Activated naive CD4-positive, alpha-beta T cell treated with anti-CD3 and anti-CD28 coated beads, Interleukin-2, amount 10 ng/mL, durations not matched to agents 7 days and 5 days (primary cell): ENCODE data around the gene PGA5.
A peak's percentile ranks its signal among the peaks of the same experiment; 100 is the strongest.
"Not testable (repeated sequence)": the region's sequence is repeated elsewhere in the genome, so short reads cannot be mapped to it uniquely, and the experiment has no call there.

Experiments used
- CTCF ChIA-PET: fragments of 350-600 bp; sonication (Branson Sonifier 250); formaldehyde crosslinking; loops from one replicate; lab custom pipeline; 2021; ENCODE audit warnings: antibody characterized with exemption; lab: Charles Lee
- DNase-seq: peaks from one replicate; pipeline ENCODE4 v3.0.0-alpha.2; 2020
- H3K27ac Mint-ChIP-seq: one replicate; pipeline ENCODE4 v1.8.0; 2021; ENCODE audit warnings: mild to moderate bottlenecking, moderate library complexity, mixed read lengths
- H3K27me3 Mint-ChIP-seq: one replicate; pipeline ENCODE4 v1.8.0; 2021; ENCODE audit warnings: mild to moderate bottlenecking, mixed read lengths
- H3K36me3 Mint-ChIP-seq: one replicate; pipeline ENCODE4 v1.8.0; 2021; ENCODE audit warnings: mixed read lengths
- H3K4me1 Mint-ChIP-seq: one replicate; pipeline ENCODE4 v1.8.0; 2021; ENCODE audit warnings: mixed read lengths
- H3K4me3 Mint-ChIP-seq: one replicate; pipeline ENCODE4 v1.8.0; 2021; ENCODE audit warnings: mild to moderate bottlenecking, moderate library complexity, mixed read lengths
- H3K9me3 Mint-ChIP-seq: one replicate; pipeline ENCODE4 v1.8.0; 2021; ENCODE audit warnings: mixed read lengths

The PGA5 gene

GRCh38 chr11:61245284-61245964, 4.4 kb downstream of the PGA5 start:
- DNase-seq, H3K4me1 Mint-ChIP-seq, H3K27ac Mint-ChIP-seq, H3K36me3 Mint-ChIP-seq, H3K9me3 Mint-ChIP-seq, H3K4me3 Mint-ChIP-seq, CTCF ChIA-PET: not testable (repeated sequence)
- H3K27me3 Mint-ChIP-seq: peaks cover 13% of the 10 kb centered on the region

- H3K27me3 Mint-ChIP-seq: peaks cover 16% of the 10 kb centered on the region
- CTCF ChIA-PET, H3K4me1 Mint-ChIP-seq, DNase-seq, H3K9me3 Mint-ChIP-seq, H3K4me3 Mint-ChIP-seq, H3K27ac Mint-ChIP-seq, H3K36me3 Mint-ChIP-seq: not testable (repeated sequence)
Measured at GRCh38 chr11:61248071-61248470, 7.1 kb downstream of the PGA5 start.

GRCh38 chr11:61249201-61249600, 8.2 kb downstream of the PGA5 start:
- H3K27me3 Mint-ChIP-seq: peaks cover 16% of the 10 kb centered on the region
- H3K27ac Mint-ChIP-seq, CTCF ChIA-PET, H3K4me1 Mint-ChIP-seq, DNase-seq, H3K4me3 Mint-ChIP-seq, H3K36me3 Mint-ChIP-seq, H3K9me3 Mint-ChIP-seq: not testable (repeated sequence)

- not testable (repeated sequence) for H3K4me1 Mint-ChIP-seq, H3K36me3 Mint-ChIP-seq, H3K4me3 Mint-ChIP-seq, H3K27ac Mint-ChIP-seq, H3K9me3 Mint-ChIP-seq, DNase-seq
- CTCF ChIA-PET: interaction anchor here (0.7 to 5.3 kb wide), 5 partner anchors 85 to 266 kb away, joined by 3 to 65 read pairs (median 3); no protein-coding TSS in a partner anchor
- H3K27me3 Mint-ChIP-seq: peaks cover 16% of the 10 kb centered on the region
Measured at GRCh38 chr11:61250796-61251765, 10.1 kb downstream of the PGA5 start.

- not testable (repeated sequence) for H3K9me3 Mint-ChIP-seq, H3K4me1 Mint-ChIP-seq, H3K36me3 Mint-ChIP-seq, DNase-seq, H3K4me3 Mint-ChIP-seq, H3K27ac Mint-ChIP-seq
- H3K27me3 Mint-ChIP-seq: peaks cover 16% of the 10 kb centered on the region
- CTCF ChIA-PET: interaction anchor here (0.9 to 5.3 kb wide), 3 partner anchors 42 to 183 kb away, joined by 3 to 65 read pairs (median 21); partner anchors contain the start of gene VWCE
Measured at GRCh38 chr11:61252332-61252731, 11.4 kb downstream of the PGA5 start.

GRCh38 chr11:61254403-61255025, 13.5 kb downstream of the PGA5 start:
- Mint-ChIP-seq H3K36me3 (no peaks in the 10 kb centered on the region), H3K4me1 (no peaks in the 10 kb centered on the region), H3K27ac (no peak overlapping the region), H3K27me3 (peaks cover 5% of the 10 kb centered on the region), H3K4me3 (no peak overlapping the region), H3K9me3 (no peaks in the 10 kb centered on the region)
- peak; percentile 80 for DNase-seq
- CTCF ChIA-PET: interaction anchor here (0.5 to 5.3 kb wide), 24 partner anchors 9 to 499 kb away, joined by 3 to 65 read pairs (median 3); partner anchors contain the start of genes DDB1, TKFC and VWCE

DNA sequence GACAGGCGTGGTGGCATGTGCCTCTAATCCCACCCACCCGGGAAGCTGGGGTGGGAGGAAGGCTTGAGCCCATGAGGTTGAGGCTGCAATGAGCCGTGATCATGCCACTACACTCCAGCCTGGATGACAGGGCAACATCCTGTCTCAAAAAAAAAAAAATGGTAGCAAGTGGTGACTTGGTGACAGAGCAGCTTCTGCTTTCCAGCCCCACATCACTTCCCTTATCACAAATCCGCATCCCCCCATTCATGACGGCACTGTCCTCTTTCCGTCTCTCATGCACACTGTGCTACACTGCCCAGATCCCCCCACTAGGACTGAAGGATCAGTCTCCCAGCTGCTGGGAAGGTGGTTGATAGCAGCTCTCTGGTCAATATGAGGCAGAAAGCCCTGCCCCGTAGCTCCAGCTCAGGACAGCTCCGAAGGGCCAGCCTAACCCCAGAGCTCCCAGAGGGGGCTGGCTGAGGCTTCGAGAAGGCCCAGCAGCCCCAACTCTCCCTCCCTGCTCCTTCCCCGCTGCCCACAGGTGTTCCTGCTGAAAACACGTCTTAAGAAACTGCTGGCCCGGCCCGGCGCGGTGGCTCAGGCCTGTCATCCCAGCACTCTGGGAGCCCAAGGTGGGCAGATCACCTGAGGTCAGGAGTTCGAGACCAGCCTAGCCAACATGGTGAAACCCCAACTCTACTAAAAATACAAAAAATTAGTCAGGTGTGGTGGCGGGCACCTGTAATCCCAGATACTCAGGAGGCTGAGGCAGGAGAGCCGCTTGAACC, 15.9 kb downstream of the PGA5 start:
- no peaks in the 10 kb centered on the region for H3K27me3 Mint-ChIP-seq
- CTCF ChIA-PET: interaction anchor here (1.3 to 2.6 kb wide), 2 partner anchors 36 to 37 kb away, joined by 4 to 10 read pairs; partner anchors contain the start of gene VWCE
- H3K9me3 Mint-ChIP-seq: no peaks in the 10 kb centered on the region
- no peak overlapping the region for H3K27ac Mint-ChIP-seq
- H3K4me1 Mint-ChIP-seq: no peaks in the 10 kb centered on the region
- no peaks in the 10 kb centered on the region for H3K36me3 Mint-ChIP-seq
- no peak for DNase-seq
- no peak overlapping the region for H3K4me3 Mint-ChIP-seq

- DNase-seq: no peak
- H3K27ac Mint-ChIP-seq: no peak overlapping the region
- H3K27me3 Mint-ChIP-seq: no peaks in the 10 kb centered on the region
- CTCF ChIA-PET: interaction anchor here (0.9 to 1.2 kb wide), 2 partner anchors 12 to 105 kb away, joined by 3 to 4 read pairs; no protein-coding TSS in a partner anchor
- no peaks in the 10 kb centered on the region for H3K9me3 Mint-ChIP-seq
- no peaks in the 10 kb centered on the region for H3K36me3 Mint-ChIP-seq
- H3K4me3 Mint-ChIP-seq: no peak overlapping the region
- no peaks in the 10 kb centered on the region for H3K4me1 Mint-ChIP-seq
Measured at GRCh38 chr11:61258546-61258945, 17.6 kb downstream of the PGA5 start.

GRCh38 chr11:61259363-61259762, 18.4 kb downstream of the PGA5 start:
- Mint-ChIP-seq H3K9me3 (no peaks in the 10 kb centered on the region), H3K4me3 (no peak overlapping the region), H3K27ac (no peak overlapping the region), H3K4me1 (no peaks in the 10 kb centered on the region), H3K36me3 (no peaks in the 10 kb centered on the region), H3K27me3 (no peaks in the 10 kb centered on the region)
- CTCF ChIA-PET: interaction anchor here (0.9 to 1.2 kb wide), 3 partner anchors 11 to 104 kb away, joined by 3 to 4 read pairs (median 4); no protein-coding TSS in a partner anchor
- no peak for DNase-seq

GRCh38 chr11:61264371-61264770, 23.4 kb downstream of the PGA5 start:
- no peak overlapping the region for H3K4me3 Mint-ChIP-seq
- no peaks in the 10 kb centered on the region for H3K36me3 Mint-ChIP-seq
- DNase-seq: no peak
- H3K27me3 Mint-ChIP-seq: no peaks in the 10 kb centered on the region
- no peaks in the 10 kb centered on the region for H3K4me1 Mint-ChIP-seq
- no peak overlapping the region for H3K27ac Mint-ChIP-seq
- CTCF ChIA-PET: interaction anchor here (1.2 kb wide), 1 partner anchor 10 kb away, joined by 3 read pairs; no protein-coding TSS in a partner anchor
- no peaks in the 10 kb centered on the region for H3K9me3 Mint-ChIP-seq

DNA sequence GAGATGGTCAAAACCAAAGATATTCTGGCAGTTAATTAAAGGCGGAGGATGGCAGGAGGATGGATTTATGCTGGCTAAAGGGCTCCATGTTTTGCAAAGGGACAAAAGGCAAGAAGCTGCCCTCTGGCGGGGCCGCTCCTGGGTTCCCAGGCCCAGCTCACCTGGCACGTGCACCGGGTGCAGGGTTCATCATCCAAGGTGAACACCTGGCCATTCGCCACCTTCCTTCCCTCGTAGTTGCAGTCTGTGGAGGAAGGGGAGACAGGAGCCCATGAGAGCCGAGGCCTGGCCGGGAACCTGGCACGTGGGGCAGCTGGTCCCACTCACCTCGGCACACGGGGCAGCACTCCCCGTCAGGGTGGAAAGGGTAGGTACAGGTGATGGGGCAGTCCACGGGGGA, 23.8 kb downstream of the PGA5 start:
- H3K36me3 Mint-ChIP-seq: no peaks in the 10 kb centered on the region
- CTCF ChIA-PET: interaction anchor here (1.2 kb wide), 1 partner anchor 10 kb away, joined by 3 read pairs; no protein-coding TSS in a partner anchor
- no peak overlapping the region for H3K27ac Mint-ChIP-seq
- DNase-seq: no peak
- H3K4me1 Mint-ChIP-seq: no peaks in the 10 kb centered on the region
- H3K4me3 Mint-ChIP-seq: no peak overlapping the region
- no peaks in the 10 kb centered on the region for H3K27me3 Mint-ChIP-seq
- no peaks in the 10 kb centered on the region for H3K9me3 Mint-ChIP-seq

DNA sequence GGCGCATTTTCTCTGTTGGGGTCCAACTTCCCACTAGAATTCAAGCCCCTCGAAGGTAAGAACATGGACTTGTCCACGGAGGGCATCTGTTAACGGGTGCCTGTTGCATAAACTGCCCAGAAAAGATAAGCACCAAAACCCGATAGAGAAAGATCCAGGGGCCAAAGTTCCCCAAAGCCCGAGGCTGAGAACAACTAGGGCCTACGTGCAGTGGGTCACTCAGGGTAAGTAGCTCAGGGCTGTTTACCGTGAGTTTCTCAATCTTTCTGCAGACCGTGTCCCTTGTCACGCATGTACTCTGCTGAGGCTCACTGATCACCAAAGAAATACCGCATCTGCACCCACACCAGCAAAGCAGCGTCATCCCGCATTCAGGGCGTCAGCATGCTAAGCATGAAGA, 24.4 kb downstream of the PGA5 start:
- Mint-ChIP-seq H3K36me3 (no peaks in the 10 kb centered on the region), H3K27ac (no peak overlapping the region), H3K9me3 (no peaks in the 10 kb centered on the region), H3K4me3 (no peak overlapping the region), H3K27me3 (no peaks in the 10 kb centered on the region), H3K4me1 (no peaks in the 10 kb centered on the region)
- CTCF ChIA-PET: interaction anchor here (1.1 to 1.2 kb wide), 2 partner anchors 11 to 12 kb away, joined by 3 read pairs; no protein-coding TSS in a partner anchor
- DNase-seq: no peak

DNA sequence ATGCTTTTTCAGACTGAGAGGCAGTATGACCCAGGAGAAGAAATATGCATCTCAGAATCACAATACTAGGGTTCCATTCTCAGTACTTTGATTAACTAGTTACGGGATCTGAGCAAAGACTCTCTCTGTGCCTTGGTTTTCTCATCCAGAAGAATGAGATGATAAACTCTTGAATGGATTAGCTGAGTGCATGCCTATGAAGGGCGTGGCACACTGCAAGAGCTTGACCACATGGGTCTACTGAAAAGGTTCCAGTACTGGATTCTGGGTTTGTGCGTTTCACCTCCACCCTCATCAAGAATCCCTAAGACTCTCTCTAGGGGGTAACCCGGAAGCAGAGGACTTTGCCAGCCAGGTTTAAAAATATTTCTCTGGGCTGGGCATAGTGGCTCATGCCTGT, 25.6 kb downstream of the PGA5 start:
- no peaks in the 10 kb centered on the region for H3K27me3 Mint-ChIP-seq
- no peaks in the 10 kb centered on the region for H3K9me3 Mint-ChIP-seq
- no peak for DNase-seq
- H3K4me3 Mint-ChIP-seq: no peak overlapping the region
- no peaks in the 10 kb centered on the region for H3K36me3 Mint-ChIP-seq
- H3K4me1 Mint-ChIP-seq: no peaks in the 10 kb centered on the region
- no peak overlapping the region for H3K27ac Mint-ChIP-seq
- CTCF ChIA-PET: interaction anchor here (1.1 to 2.0 kb wide), 2 partner anchors 12 to 13 kb away, joined by 3 to 6 read pairs; no protein-coding TSS in a partner anchor
